Progenitor cell of endocrine pancreas (in vitro differentiated cells): ENCODE results near the gene RIPOR2. TPM values are rescaled to one million over a fixed set of nuclear protein-coding genes. Genes with fewer than 3 reads are reported as not detected.

Experiments
- DNase-seq: peaks from one replicate; pipeline ENCODE4 v3.0.0; 2021; ENCODE audit warnings: low spot score; ENCODE audit not compliant: unreplicated experiment
- H3K27ac Mint-ChIP-seq: 2 replicates; pipeline ENCODE4 v1.8.0; 2021; ENCODE audit warnings: mild to moderate bottlenecking, moderate library complexity, mixed read lengths
- H3K27me3 Mint-ChIP-seq: 2 replicates; pipeline ENCODE4 v1.8.0; 2021; ENCODE audit warnings: mixed read lengths
- H3K36me3 Mint-ChIP-seq: 2 replicates; pipeline ENCODE4 v1.8.0; 2022; ENCODE audit warnings: mixed read lengths; ENCODE audit not compliant: insufficient read depth
- H3K4me1 Mint-ChIP-seq: 2 replicates; pipeline ENCODE4 v1.8.0; 2021; ENCODE audit warnings: low read depth, mixed read lengths
- H3K4me3 Mint-ChIP-seq: 2 replicates; pipeline ENCODE4 v1.8.0; 2021; ENCODE audit warnings: low read depth, mild to moderate bottlenecking, moderate library complexity, mixed read lengths
- H3K9me3 Mint-ChIP-seq: 2 replicates; pipeline ENCODE4 v1.8.0; 2021; ENCODE audit warnings: low read depth, mixed read lengths
- total RNA-seq: library from RNA; stranded (reverse); gene quantifications from 2 replicates; pipeline ENCODE4 v1.2.1, GENCODE V29; 2021
- TF ChIP-seq, protein P1 (sequence below): fragments of 200-600 bp; sonication (generic); IDR thresholded peaks from one replicate; pipeline ENCODE4 v1.5.0; 2021; ENCODE audit warnings: antibody characterized with exemption, mild to moderate bottlenecking; ENCODE audit not compliant: unreplicated experiment

The RIPOR2 gene
- total RNA-seq, 1 donor from 2014 or later: 2.2 TPM

- TF ChIP-seq, protein P1, sequence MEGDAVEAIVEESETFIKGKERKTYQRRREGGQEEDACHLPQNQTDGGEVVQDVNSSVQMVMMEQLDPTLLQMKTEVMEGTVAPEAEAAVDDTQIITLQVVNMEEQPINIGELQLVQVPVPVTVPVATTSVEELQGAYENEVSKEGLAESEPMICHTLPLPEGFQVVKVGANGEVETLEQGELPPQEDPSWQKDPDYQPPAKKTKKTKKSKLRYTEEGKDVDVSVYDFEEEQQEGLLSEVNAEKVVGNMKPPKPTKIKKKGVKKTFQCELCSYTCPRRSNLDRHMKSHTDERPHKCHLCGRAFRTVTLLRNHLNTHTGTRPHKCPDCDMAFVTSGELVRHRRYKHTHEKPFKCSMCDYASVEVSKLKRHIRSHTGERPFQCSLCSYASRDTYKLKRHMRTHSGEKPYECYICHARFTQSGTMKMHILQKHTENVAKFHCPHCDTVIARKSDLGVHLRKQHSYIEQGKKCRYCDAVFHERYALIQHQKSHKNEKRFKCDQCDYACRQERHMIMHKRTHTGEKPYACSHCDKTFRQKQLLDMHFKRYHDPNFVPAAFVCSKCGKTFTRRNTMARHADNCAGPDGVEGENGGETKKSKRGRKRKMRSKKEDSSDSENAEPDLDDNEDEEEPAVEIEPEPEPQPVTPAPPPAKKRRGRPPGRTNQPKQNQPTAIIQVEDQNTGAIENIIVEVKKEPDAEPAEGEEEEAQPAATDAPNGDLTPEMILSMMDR: no peak
- Mint-ChIP-seq H3K27ac (no peak overlapping the region), H3K4me1 (peaks cover 12% of the 10 kb centered on the region), H3K9me3 (no peaks in the 10 kb centered on the region), H3K36me3 (no peaks in the 10 kb centered on the region), H3K4me3 (no peak overlapping the region), H3K27me3 (no peaks in the 10 kb centered on the region)
- no peak for DNase-seq
These were observed 113.1 kb downstream of the RIPOR2 start for GRCh38 chr6:24822696-24823095.

DNA sequence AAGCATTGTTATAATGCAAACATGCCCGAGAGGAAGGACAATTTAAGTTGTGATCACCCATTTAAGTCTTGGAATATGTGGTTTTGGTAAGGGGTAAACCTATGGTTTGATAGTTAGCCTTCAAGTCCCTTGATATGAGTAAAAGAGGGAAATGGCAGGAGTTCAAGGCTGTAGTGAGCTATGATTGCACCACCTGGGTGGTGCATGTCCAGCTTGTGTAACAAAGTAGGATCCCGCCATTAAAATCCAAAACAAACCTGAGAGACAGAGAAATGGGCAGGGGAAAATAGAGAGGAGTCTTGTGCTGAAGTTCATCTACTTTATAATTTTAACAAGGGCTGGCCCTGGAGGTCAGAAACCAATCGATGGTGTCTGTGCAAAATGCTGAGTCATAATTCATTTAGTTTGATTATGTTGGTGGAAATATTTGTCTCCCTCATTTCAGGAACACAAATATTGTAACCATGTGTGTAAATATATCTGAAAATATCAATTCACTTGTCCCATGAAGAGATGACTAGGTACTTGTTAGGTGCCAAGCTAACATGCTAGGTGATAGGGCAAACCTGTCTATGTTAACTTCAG is 113.8 kb downstream of the RIPOR2 start:
- no peak for DNase-seq
- no peak overlapping the region for H3K27ac Mint-ChIP-seq
- H3K9me3 Mint-ChIP-seq: no peaks in the 10 kb centered on the region
- no peaks in the 10 kb centered on the region for H3K27me3 Mint-ChIP-seq
- TF ChIP-seq, protein P1: no peak
- H3K4me3 Mint-ChIP-seq: no peak overlapping the region
- H3K4me1 Mint-ChIP-seq: peaks cover 12% of the 10 kb centered on the region
- H3K36me3 Mint-ChIP-seq: no peaks in the 10 kb centered on the region

DNA sequence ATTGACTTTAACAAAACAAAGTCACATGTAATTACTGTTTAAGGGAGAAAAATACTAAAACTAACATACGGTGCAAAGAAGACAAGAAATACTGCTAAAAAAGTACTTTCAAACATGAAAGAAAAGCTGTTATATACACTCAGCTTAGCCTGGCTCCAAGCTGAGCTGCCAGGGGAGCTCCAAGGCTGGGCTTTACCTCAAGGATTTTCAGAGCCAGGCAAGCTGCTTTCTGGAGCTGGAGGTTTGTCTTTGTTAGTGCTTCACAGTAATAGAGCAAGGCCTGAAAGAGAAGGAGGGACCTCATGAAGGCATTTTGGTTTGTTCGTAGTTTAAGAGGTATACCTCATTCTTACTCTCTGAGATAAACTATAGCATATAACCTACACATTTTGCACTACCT is 117.4 kb downstream of the RIPOR2 start:
- H3K36me3 Mint-ChIP-seq: no peaks in the 10 kb centered on the region
- H3K9me3 Mint-ChIP-seq: no peaks in the 10 kb centered on the region
- no peak overlapping the region for H3K4me3 Mint-ChIP-seq
- H3K27me3 Mint-ChIP-seq: no peaks in the 10 kb centered on the region
- peak overlapping the region; percentile 76 for H3K27ac Mint-ChIP-seq
- DNase-seq: no peak
- TF ChIP-seq, protein P1: no peak
- H3K4me1 Mint-ChIP-seq: peaks cover 6% of the 10 kb centered on the region

- Mint-ChIP-seq H3K36me3 (no peaks in the 10 kb centered on the region), H3K27ac (no peak overlapping the region), H3K4me3 (no peak overlapping the region), H3K9me3 (no peaks in the 10 kb centered on the region), H3K4me1 (no peaks in the 10 kb centered on the region), H3K27me3 (no peaks in the 10 kb centered on the region)
- TF ChIP-seq, protein P1: no peak
- no peak for DNase-seq
These were observed 126.0 kb downstream of the RIPOR2 start for GRCh38 chr6:24809728-24810127.

DNA sequence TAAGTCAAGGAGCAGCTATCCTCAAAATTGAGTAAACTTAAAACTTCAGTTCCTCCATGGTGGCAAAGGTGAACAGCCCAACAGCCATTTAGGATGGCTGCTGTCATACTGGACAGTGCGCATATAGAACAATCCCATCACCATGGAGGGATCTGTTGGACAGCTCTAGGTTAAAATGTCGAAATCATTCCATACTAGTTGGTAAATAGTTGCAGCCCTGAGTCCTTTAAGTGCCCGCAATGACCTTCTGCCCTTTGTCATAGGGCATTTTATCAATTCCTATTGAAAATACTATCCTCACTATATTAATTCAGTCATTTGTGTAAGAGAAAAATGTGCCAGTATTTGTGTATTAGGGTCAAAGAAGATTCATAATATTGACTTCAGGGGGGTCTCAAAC is 128.2 kb downstream of the RIPOR2 start:
- H3K4me3 Mint-ChIP-seq: no peak overlapping the region
- H3K36me3 Mint-ChIP-seq: no peaks in the 10 kb centered on the region
- no peak overlapping the region for H3K27ac Mint-ChIP-seq
- DNase-seq: no peak
- no peaks in the 10 kb centered on the region for H3K27me3 Mint-ChIP-seq
- H3K9me3 Mint-ChIP-seq: no peaks in the 10 kb centered on the region
- TF ChIP-seq, protein P1: no peak
- peaks cover 3% of the 10 kb centered on the region for H3K4me1 Mint-ChIP-seq
